Left renal cortex interstitium (tissue), 4 donors: ENCODE results near the gene ALKBH1. TPM values are rescaled to one million over a fixed set of nuclear protein-coding genes. Genes with fewer than 3 reads are reported as not detected.
"Not testable (repeated sequence)": the region's sequence is repeated elsewhere in the genome, so short reads cannot be mapped to it uniquely, and the experiment has no call there.

Experiments used
- DNase-seq, 4 donors: peaks; one replicate each; pipeline ENCODE4 v3.0.0-alpha.2; 2013; ENCODE audit warnings: low read depth in 4 of 4, low spot score in 2 of 4, missing footprints in 1 of 4
- polyA plus RNA-seq, 4 donors: library from polyadenylated mRNA; unstranded; fragments of 120-200 nt; gene quantifications; one replicate each; pipeline ENCODE4 v1.2.1, GENCODE V29; 2013; ENCODE audit not compliant: insufficient read length in 4 of 4

The ALKBH1 gene
- polyA plus RNA-seq, 4 donors = 16.7 to 19.0 (median 17.2) TPM

DNA sequence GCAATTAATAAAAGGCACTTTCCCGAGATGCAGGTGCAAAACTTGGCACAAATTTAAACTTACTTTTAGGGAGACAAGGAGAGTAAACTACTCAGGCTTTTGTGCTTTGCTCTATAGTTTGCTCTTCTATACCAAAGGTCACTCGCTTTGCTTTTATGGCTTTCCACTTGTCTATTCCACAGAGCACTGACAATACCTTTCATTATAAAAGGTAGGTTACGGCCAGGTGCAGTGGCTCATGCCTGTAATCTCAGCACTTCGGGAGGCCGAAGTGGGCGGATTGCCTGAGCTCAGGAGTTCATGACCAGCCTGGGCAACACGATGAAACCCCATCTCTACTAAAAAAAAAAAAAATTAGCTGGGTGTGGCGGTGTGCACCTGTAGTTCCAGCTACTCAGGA lies 32.9 kb downstream of the ALKBH1 start:
- DNase-seq = no peak

DNA sequence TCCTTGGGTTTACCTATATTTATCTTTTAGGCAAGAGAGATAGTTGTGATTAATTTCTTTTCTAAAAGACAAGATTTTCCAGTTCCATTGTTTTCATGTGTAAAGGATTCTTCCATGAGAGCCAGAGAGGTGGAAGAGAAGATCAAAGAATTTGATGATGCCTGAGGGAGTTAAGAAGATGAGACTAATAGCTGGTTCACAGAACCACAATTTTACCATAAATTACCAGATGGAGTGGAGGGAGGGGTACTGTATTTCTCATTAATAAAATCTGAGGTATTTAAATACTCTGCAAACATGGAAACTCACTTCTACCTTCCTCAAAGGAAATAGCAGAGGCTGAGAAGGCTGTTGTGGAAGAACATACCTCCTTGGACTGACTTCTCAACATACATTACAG lies 34.6 kb downstream of the ALKBH1 start:
- DNase-seq = no peak

DNA sequence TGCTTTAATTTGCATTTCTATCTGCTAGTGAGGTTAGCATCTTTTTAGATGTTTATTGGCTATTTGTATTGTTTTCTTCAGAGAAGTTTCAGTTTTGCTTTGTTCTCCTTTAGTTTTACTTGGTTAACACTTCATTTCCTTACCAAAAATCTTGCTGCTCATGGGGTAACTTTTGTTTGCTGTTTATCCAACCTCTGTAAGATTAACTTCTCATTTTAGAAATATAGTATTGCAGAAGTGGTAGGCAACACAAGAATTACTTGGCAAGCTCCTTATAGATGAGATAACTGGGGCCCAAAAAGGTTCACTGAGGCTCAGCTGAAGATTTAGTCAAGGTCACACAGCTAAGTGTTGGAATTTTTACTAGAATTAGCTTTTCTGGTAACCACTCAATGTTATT lies 40.5 kb downstream of the ALKBH1 start:
- no peak for DNase-seq

DNA sequence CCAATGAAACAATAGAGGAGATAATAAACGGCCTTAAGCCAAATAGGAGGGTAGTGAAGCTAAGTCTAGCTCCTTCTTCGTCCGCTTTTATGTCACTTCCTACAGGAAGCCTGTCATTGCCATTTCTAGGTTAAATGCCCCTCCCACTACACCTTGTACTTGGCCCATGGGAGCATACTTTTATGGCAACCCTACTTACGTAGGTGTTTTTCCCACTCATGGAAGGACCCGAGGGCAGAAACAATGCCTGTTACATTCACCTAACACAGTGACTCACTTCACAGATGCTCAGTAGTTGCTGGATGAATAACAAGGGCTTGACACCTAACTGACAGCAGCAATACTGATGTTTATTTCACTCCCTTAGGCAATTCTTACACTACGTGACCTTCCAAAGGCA lies 44.5 kb downstream of the ALKBH1 start:
- no peak for DNase-seq

DNA sequence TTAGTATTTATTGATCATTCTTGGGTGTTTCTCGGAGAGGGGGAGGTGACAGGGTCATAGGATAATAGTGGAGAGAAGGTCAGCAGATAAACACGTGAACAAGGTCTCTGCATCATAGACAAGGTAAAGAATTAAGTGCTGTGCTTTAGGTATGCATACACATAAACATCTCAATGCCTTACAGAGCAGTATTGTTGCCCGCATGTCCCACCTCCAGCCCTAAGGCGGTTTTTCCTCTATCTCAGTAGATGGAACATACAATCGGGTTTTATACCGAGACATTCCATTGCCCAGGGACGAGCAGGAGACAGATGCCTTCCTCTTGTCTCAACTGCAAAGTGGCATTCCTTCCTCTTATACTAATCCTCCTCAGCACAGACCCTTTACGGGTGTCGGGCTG lies 46.3 kb downstream of the ALKBH1 start:
- DNase-seq = not testable (repeated sequence)

DNA sequence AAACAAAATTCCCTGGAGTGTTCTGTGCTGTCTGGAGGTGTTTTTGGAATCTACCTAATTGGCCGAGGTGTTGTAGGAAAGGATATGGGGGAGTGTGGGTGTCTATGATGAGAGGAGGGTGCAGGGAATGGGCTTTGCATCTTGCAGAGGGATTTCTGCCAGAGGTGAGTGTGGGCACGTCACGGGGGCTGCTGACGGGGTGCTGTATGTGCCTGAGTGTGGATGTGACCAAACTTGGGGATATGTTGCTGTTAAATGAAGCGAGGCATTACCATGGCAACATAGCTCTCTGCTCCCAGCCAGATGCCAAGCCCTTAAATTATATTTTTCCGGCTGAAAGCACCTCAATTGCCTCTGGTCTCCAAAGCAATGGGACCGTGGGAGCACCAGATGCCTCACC lies 47.1 kb downstream of the ALKBH1 start:
- DNase-seq = peak in 2 of 4 donors; percentile 21 to 43

DNA sequence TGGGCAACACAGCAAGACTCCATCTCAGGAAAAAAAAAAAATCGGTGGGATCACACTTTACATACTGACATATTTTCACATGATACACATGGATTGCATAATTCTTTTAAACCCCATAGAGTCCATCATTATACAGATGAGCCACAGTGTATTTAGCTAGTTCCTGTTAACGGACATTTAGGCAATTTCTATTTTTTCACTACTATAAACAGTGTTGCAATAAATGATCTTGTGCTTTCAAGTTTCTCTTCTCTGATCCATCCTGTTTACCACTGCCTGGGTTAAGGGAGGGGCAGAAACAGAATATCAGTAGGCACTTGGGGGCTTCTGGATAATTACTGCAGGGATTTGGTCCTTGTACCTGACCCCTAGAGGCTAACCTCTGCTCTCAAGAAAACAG lies 48.0 kb downstream of the ALKBH1 start:
- DNase-seq = no peak

DNA sequence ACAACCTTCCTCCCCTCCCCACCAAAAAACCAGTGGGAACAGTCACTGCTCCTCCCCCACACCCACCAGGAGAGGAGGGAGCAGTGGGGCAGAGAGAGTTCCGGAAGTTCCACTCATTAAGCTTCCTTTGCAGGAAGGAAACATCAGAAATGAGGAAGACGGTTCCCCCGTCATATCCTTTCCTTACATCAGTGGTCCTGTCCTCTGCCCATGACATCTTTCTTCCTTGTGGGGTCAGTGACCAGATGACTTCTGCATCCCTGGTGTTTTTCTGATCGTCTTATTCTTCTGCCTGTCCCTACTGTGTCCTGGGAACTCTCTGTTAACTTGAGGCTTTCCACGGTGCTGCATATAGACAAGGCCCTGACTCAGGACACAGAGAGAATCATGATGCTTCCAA lies 50.5 kb downstream of the ALKBH1 start:
- no peak for DNase-seq

DNA sequence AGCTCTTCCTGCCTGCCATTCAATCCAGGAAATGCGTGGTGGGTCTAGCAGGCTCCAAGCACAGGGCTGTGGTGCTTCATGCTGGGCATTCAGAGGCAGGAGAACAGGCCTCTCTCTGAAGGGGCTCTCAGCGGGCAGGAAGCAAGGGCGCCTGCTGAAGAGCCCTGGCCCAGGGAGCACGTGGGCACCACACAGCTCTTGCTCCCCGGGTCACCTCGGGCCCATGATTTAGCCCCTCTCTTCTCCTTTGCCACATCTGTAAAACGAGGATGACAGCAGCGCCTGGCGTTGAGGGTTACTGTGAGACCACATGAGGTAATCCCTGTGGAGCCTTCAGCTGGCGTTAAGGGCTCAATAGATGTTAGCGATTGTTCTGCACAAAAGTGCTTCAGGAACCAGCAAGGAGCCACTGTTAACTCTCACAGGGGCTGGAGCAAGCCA lies 53.8 kb downstream of the ALKBH1 start:
- DNase-seq = no peak

DNA sequence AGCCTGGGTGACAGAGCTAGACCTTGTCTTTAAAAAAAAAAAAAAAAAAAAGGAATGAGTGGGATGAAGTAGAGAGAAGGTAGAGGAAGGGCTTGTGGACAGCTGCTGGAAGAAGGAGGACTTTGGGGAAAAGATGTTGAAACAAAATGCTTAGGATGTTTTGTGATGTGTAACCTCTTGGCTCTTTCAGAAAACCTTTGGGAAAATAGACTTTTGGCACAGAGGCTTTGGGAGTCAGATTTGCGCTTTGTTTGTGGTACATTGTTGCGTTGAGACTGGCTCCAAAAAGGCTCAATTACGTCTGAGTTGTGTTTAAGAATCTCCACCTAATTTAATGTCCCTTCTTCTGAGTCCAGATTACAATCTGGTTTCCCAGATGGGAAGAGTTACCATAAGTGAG lies 58.5 kb downstream of the ALKBH1 start:
- DNase-seq = no peak

DNA sequence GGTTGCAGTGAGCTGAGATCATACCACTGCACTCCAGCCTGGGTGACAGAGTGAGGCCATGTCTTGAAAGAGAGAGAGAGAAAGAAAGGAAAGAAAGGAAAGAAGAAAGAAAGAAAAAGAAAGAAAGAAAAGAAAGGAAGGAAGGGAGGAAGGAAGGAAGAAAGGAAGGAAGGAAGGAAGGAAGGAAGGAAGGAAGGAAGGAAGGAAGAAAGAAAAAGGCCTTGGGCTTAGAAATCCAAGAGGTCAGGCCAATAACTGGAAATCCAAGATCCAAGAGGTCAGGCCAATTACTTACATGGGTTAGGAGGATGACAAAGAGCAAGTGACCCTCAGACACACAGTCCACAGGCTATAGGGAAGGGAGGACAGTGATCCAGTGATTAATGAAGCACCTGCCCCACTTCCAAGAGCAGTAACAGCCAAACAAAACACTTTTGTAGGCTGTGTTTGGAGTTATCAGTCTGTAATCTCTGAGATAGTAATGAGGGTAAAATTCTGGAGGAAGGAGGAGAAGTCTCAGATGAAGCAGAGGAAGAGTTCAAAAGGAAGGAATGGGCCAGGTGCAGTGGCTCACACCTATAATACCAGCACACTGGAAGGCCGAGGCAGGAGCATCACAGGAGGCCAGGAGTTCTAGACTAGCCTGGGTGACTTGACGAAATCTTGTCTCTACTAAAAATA lies 59.2 kb downstream of the ALKBH1 start:
- DNase-seq = no peak

DNA sequence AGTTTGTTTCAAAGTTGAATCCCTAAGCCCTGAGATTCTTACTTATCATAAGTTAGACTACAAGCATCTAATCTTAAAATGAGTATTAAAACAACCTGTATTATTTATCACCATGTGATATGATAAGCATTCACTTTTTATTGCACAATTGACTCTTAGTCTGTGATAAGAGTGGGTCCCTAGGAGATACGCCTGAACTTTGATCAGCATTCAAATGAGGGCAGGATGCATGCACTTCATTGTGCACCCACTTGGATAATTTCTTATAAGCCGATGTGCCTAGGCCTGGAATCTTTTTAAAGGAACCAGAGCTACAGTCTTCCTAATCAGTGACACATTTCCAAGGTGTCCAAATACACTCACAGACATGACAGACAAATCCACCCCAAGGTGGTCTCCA lies 60.0 kb downstream of the ALKBH1 start:
- DNase-seq = no peak

DNA sequence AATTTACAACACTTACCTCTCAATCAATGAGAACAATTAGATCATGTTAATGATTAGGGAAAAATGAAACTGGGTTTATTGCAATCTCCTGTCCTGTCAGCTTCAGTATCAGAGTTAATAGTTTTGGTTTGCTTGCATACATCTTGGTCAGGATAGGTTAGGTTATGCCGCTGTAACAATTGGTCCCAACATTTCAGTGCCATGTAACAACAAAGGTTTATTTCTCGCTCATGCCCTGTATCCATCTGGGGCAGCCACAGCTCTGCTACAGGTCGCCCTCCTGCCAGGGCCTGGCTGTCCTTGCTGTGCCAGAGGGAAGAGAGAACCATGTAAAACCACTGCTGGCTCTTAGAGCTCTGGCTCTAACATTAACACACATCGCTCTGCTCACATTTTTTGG lies 60.9 kb downstream of the ALKBH1 start:
- no peak for DNase-seq

DNA sequence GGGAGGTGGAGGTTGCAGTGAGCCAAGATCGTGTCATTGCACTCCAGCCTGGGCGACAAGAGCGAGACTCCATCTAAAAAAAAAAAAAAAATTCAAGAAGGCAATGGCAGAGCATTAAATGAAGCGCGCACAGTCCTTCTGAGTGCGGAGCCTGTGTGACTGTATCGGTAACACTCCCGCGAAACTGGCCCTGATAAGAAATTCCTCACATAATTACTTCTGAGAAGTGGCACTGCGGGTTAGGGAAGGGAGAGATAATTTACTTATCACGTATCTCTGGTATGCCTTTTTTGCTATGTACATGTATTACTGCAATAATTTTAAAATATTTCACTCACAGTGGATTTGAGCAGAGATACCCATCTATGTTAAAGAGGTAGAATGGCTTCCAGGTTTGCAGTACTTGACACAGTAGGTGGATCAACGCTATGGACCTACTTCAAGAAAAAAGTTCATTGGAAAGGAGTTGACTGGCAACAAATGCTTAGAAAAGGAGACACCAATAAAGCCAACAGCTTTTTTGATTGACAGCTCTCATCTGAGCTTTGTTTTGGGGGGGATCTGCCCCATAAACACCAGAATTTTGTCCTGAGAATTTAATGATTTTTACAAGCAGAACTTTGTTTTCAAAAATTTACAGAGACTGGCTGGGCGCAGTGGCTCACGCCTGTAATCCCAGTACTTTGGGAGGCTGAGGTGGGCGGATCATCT lies 62.1 kb downstream of the ALKBH1 start:
- no peak for DNase-seq

DNA sequence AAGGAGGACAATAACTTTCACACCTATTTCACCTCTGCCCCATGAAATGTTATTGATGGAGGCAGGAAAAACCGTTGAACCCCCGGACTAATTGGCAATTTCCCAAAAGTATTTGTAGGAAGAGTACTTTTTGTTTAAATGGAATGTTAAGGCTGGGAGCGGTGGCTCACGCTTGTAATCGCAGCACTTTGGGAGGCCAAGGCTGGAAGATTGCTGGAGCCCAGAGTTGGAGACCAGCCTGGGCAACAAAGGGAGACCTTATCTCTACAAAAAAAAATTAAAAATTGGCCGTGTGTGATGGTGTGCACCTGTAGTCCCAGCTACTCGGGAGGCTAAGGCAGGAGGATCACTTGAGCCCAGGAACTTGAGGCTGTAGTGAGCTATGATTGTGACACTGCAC lies 65.4 kb downstream of the ALKBH1 start:
- DNase-seq = no peak

DNA sequence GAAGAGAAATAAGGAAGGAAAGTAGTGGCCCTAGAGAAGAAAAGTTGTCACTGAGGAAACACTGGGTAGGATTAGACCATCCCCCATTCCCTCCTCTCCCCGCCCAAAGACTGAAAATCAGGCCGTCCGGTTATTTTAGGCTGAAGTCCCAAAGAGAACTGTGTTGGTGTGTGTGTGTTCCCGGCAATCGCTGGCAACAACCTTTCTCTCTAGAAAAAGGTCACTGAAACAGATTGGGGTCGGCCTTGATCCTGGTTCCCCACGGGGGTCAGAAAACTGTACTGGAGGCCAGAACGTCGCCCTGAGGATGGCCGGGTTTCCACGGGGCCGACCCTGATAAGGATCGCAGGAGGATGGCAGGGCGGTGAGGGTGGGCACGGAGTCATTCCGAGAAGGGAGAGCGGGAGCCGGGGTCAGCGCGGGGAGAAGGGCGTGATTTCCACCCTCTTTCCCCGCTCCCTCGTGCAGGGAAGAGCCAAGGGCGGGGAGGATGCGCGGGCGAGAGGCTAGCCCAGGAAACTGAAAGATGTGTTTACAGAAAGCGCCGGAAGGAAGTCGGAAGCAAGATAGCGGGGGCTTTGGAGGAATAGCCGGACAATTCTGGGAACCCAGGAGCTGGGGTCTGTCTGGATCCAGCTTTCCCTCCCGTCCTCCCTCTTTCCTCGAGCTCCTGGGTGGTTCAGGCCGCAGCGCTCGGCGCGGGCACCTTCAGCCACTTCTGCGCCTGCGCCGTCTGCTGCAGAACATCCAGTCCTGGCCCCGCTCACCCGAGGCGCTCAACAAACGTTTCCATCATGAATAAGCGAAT lies 66.1 kb downstream of the ALKBH1 start:
- peak in 1 of 4 donors; percentile 37 for DNase-seq

DNA sequence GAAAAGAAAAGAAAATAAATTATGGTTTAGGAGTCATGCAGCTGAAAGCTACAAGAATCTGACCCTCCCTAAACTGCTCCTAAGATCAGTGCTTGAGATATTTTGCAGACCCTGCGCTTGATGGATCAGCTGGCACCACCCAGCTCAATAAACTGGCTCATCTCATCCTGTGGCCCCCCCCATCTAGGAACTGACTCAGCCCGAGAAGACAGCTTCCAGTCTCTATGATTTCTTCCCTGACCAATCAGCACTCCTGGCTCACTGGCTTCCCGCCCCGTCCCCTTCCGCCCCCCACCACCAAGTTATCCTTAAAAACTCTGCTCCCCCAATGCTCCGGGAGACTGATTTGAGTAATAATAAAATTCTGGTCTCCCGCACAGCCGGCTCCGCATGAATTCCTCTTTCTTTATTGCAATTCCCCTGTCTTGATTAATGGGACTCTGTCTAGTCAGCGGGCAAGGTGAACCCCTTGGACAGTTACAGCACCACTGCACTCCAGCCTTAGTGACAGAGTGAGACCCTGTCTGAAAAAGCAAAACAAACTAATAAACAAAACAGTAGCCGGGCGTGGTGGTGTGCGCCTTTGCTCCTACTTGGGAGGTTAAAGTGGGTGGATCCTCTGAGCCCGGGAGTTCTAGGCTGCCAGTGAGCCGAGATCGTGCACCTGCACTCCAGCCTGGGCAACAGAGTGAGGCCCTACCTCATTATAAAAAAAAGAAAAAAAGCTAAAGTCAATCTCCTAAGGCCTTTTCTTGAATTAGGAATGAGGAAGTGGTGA lies 66.9 kb downstream of the ALKBH1 start:
- no peak for DNase-seq

DNA sequence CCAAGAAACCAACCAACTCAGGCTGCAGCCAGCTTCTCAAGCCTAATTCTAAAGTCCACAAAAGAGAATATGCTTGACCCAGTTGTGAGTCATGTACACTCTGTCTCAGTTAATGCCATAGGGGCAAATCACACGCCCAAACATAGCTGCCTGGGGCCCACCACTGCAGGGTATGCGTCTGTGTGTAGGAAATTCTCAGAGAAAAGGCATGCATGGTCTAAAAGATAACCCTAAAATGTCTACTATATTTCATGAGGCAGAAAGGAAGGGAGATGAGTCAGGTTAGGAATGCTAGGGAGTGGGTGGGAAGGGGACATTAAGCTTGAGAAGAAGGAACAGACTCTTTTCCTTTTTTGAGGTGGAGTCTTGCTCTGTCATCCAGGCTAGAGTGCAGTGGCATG lies 69.1 kb downstream of the ALKBH1 start:
- DNase-seq = no peak

DNA sequence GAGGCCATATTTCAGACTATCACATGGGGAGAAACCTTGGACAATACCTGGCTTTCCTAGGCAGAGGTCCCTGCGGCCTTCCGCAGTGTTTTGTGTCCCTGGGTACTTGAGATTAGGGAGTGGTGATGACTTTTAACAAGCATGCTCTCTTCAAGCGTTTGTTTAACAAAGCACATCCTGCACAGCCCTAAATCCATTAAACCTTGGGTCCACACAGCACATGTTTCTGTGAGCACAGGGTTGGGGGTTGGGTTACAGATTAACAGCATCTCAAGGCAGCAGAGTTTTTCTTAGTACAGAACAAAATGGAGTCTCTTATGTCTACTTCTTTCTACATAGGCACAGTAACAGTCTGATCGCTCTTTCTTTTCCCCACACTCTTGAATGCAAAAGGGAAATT lies 72.0 kb downstream of the ALKBH1 start:
- DNase-seq = not testable (repeated sequence)

DNA sequence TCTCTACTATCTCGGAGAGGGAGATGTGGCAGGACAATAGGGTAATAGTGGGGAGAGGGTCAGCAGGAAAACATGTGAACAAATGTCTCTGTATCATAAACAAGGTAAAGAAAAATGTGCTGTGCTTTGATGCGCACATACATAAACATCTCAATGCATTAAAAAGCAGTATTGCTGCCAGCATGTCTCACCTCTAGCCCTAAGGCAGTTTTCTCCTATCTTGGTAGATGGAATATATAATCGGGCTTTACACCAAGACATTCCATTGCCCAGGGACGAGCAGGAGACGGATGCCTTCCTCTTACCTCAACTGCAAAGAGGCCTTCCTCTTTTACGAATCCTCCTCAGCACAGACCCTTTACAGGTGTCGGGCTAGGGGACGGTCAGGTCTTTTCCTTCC lies 72.4 kb downstream of the ALKBH1 start:
- DNase-seq = not testable (repeated sequence)

DNA sequence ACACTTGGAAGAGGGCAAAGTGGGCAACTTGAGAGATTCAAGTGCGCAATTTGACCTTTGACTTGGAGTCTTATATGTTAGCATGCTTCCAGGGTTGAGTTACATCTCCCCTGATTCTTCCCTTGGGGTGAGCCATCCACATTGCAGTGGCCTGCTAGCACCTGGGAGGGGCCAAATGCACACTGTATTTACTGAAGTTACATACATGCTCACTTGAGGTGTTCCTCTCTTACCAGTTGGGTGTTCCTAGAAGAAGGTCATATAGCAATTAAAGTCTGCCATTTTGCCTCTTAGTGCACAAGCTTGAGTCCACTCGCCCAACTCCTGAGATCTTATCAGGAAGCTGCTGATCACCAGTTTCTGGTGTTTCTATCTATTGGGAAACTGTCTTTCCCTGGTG lies 77.7 kb downstream of the ALKBH1 start:
- DNase-seq = no peak
